H1 (cell line): Measurements from ENCODE around the gene TEAD3. TPM values are rescaled to one million over a fixed set of nuclear protein-coding genes. Genes with fewer than 3 reads are reported as not detected.

Source experiments
- CTCF ChIA-PET: fragments of 300-600 bp; sonication (Branson Sonifier 250); formaldehyde crosslinking; loops from one replicate; lab custom pipeline; 2021; ENCODE audit not compliant: partially characterized antibody; lab: Charles Lee
- POLR2A ChIA-PET: fragments of 300-600 bp; sonication (Branson Sonifier 250); formaldehyde crosslinking; loops from one replicate; lab custom pipeline; 2021; ENCODE audit warnings: inconsistent platforms; ENCODE audit not compliant: partially characterized antibody; lab: Charles Lee
- DNase-seq, 2 experiments: peaks; one replicate each; pipeline versions ENCODE4 v3.0.0 to v3.0.0-alpha.2; 2010 to 2022; ENCODE audit warnings: low spot score in 2 of 2, low read depth in 1 of 2, mixed read lengths in 1 of 2
- FAIRE-seq: peaks from 2 replicates; lab custom pipeline; 2011; peaks lifted over from hg19 to GRCh38; lab: Jason Lieb, UNC
- H2AFZ ChIP-seq: 2 replicates; pipeline ENCODE4 v1.8.1; 2012; ENCODE audit warnings: low read length, inconsistent platforms
- H2AK5ac ChIP-seq: 2 replicates; pipeline ENCODE4 v1.6.1; 2013; ENCODE audit warnings: low read depth, low read length
- H2BK120ac ChIP-seq: replicated peaks from 2 replicates; pipeline ENCODE3; 2013; ENCODE audit warnings: low read depth, low read length, inconsistent platforms
- H2BK12ac ChIP-seq: 2 replicates; pipeline ENCODE4 v1.6.1; 2013; ENCODE audit warnings: low read depth, low read length
- H2BK15ac ChIP-seq: 2 replicates; pipeline ENCODE4 v1.6.1; 2013; ENCODE audit warnings: low read length
- H2BK20ac ChIP-seq: 2 replicates; pipeline ENCODE4 v1.6.1; 2013; ENCODE audit warnings: low read length
- H2BK5ac ChIP-seq: 2 replicates; pipeline ENCODE4 v1.6.1; 2013; ENCODE audit warnings: low read depth, low read length
- H3K14ac ChIP-seq: 2 replicates; pipeline ENCODE4 v1.6.1; 2013; ENCODE audit warnings: inconsistent platforms; ENCODE audit not compliant: insufficient read length
- H3K18ac ChIP-seq: 2 replicates; pipeline ENCODE4 v1.6.1; 2013; ENCODE audit warnings: low read length; ENCODE audit errors: extremely low read depth
- H3K23ac ChIP-seq: 2 replicates; pipeline ENCODE4 v1.6.1; 2013; ENCODE audit warnings: inconsistent platforms; ENCODE audit not compliant: insufficient read length
- H3K23me2 ChIP-seq: 2 replicates; pipeline ENCODE4 v1.6.1; 2013; ENCODE audit warnings: low read depth, low read length
- H3K27ac ChIP-seq: 2 replicates; pipeline ENCODE4 v1.6.1; 2011; ENCODE audit warnings: low read depth, low read length, inconsistent platforms
- H3K27me3 ChIP-seq, 4 experiments: replicated peaks in 1 of 4; 1 replicate in 1 of 4; 2 replicates in 3 of 4; pipeline versions ENCODE4 v1.6.1 to v1.8.1; 2011 to 2013; ENCODE audit warnings: low read length in 3 of 4, mild to moderate bottlenecking in 3 of 4, inconsistent platforms in 2 of 4, mixed read lengths in 2 of 4, moderate library complexity in 1 of 4; ENCODE audit not compliant: control insufficient read depth in 3 of 4, insufficient read depth in 3 of 4; ENCODE audit errors: extremely low read depth in 1 of 4
- H3K36me3 ChIP-seq, 4 experiments: 2 replicates each; pipeline versions ENCODE4 v1.6.1 to v1.8.1; 2011 to 2013; ENCODE audit warnings: mild to moderate bottlenecking in 4 of 4, low read length in 3 of 4, moderate library complexity in 2 of 4, control low read depth in 1 of 4, inconsistent platforms in 1 of 4; ENCODE audit not compliant: insufficient read depth in 4 of 4, control insufficient read depth in 2 of 4
- H3K4ac ChIP-seq: replicated peaks from 2 replicates; pipeline ENCODE3; 2013; ENCODE audit warnings: low read length, low read depth, mixed read lengths, inconsistent platforms; ENCODE audit not compliant: insufficient read length
- H3K4me1 ChIP-seq, 4 experiments: replicated peaks in 1 of 4; 1 replicate in 1 of 4; 2 replicates in 3 of 4; pipeline versions ENCODE4 v1.6.1 to v1.8.1; 2011 to 2013; ENCODE audit warnings: low read length in 3 of 4, inconsistent platforms in 2 of 4, mixed read lengths in 1 of 4; ENCODE audit not compliant: insufficient read depth in 4 of 4, control insufficient read depth in 3 of 4
- H3K4me2 ChIP-seq, 2 experiments: 2 replicates each; pipeline versions ENCODE4 v1.6.1 to v1.8.1; 2011 to 2013; ENCODE audit warnings: low read depth in 2 of 2, low read length in 2 of 2, control low read depth in 1 of 2, inconsistent platforms in 1 of 2, mild to moderate bottlenecking in 1 of 2; ENCODE audit not compliant: insufficient read depth in 1 of 2
- H3K4me3 ChIP-seq, 4 experiments: fragments of 200-600, 300-600 bp in 1 of 4; sonication (generic), shearing (Covaris generic), sonication (Bioruptor Twin) in 1 of 4; 2 replicates each; pipeline versions ENCODE4 v1.5.1 to v1.8.1; 2011 to 2016; ENCODE audit warnings: low read length in 4 of 4, low read depth in 3 of 4, control low read depth in 2 of 4, inconsistent platforms in 2 of 4, mild to moderate bottlenecking in 2 of 4, mixed read lengths in 1 of 4, moderate library complexity in 1 of 4; ENCODE audit not compliant: insufficient read depth in 2 of 4; ENCODE audit errors: extremely low read depth in 1 of 4
- H3K56ac ChIP-seq: replicated peaks from 2 replicates; pipeline ENCODE3; 2013; ENCODE audit warnings: low read depth, mild to moderate bottlenecking, mixed read lengths, low read length, inconsistent platforms; ENCODE audit not compliant: insufficient read length
- H3K79me1 ChIP-seq: 2 replicates; pipeline ENCODE4 v1.6.1; 2013; ENCODE audit warnings: low read depth, low read length, control low read depth
- H3K79me2 ChIP-seq, 2 experiments: 2 replicates each; pipeline versions ENCODE4 v1.6.1 to v1.8.1; 2012 to 2013; ENCODE audit warnings: low read length in 2 of 2, mild to moderate bottlenecking in 2 of 2, inconsistent platforms in 1 of 2; ENCODE audit not compliant: insufficient read depth in 2 of 2, control insufficient read depth in 1 of 2
- H3K9ac ChIP-seq, 4 experiments: replicated peaks in 1 of 4; 1 replicate in 1 of 4; 2 replicates in 3 of 4; pipeline versions ENCODE4 v1.6.1 to v1.8.1; 2011 to 2013; ENCODE audit warnings: low read depth in 3 of 4, low read length in 3 of 4, control low read depth in 2 of 4, mild to moderate bottlenecking in 2 of 4, moderate library complexity in 2 of 4, inconsistent platforms in 1 of 4; ENCODE audit errors: extremely low read depth in 1 of 4
- H3K9me3 ChIP-seq, 2 experiments: 2 replicates each; pipeline versions ENCODE4 v1.6.1 to v1.8.1; 2012 to 2013; ENCODE audit warnings: mild to moderate bottlenecking in 2 of 2, moderate library complexity in 2 of 2, control low read depth in 1 of 2, inconsistent platforms in 1 of 2, low read depth in 1 of 2, low read length in 1 of 2, mixed read lengths in 1 of 2; ENCODE audit not compliant: insufficient read depth in 2 of 2
- H4K20me1 ChIP-seq, 2 experiments: replicated peaks in 1 of 2; 2 replicates each; pipeline versions ENCODE3 to v1.8.1; 2011 to 2013; ENCODE audit warnings: inconsistent platforms in 2 of 2, low read length in 2 of 2, mild to moderate bottlenecking in 1 of 2; ENCODE audit not compliant: insufficient read depth in 2 of 2, control insufficient read depth in 1 of 2
- H4K5ac ChIP-seq: 2 replicates; pipeline ENCODE4 v1.6.1; 2013; ENCODE audit warnings: low read length, low read depth, mixed read lengths, inconsistent platforms; ENCODE audit not compliant: insufficient read length
- H4K8ac ChIP-seq: 2 replicates; pipeline ENCODE4 v1.8.0; 2013; ENCODE audit warnings: mild to moderate bottlenecking, moderate library complexity, low read length, inconsistent platforms; ENCODE audit not compliant: insufficient read depth; ENCODE audit errors: extremely low read depth
- H4K91ac ChIP-seq: replicated peaks from 2 replicates; pipeline ENCODE3; 2013; ENCODE audit warnings: low read length, mixed read lengths, inconsistent platforms; ENCODE audit not compliant: insufficient read length
- CREB1 ChIP-seq: IDR thresholded peaks from 2 replicates; pipeline ENCODE4 v1.6.1; 2012; ENCODE audit warnings: inconsistent platforms
- GABPA ChIP-seq: IDR thresholded peaks from 2 replicates; pipeline ENCODE4 v1.6.1; 2011; ENCODE audit warnings: mild to moderate bottlenecking, low read length, moderate library complexity, borderline replicate concordance; ENCODE audit not compliant: insufficient read depth
- POLR2A ChIP-seq, 2 experiments: IDR thresholded peaks; 1 replicate in 1 of 2; 2 replicates in 1 of 2; pipeline ENCODE4 v1.6.1; 2011; ENCODE audit warnings: low read depth in 2 of 2, low read length in 2 of 2, mild to moderate bottlenecking in 2 of 2; ENCODE audit errors: control extremely low read depth in 1 of 2
- POLR2AphosphoS5 ChIP-seq: IDR thresholded peaks from 2 replicates; pipeline ENCODE4 v1.6.1; 2011; ENCODE audit warnings: low read depth, low read length
- SIN3A ChIP-seq, 2 experiments: IDR thresholded peaks in 1 of 2; conservative IDR thresholded peaks in 1 of 2; 2 replicates each; pipeline ENCODE4 v1.6.1; 2011 to 2012; ENCODE audit warnings: low read length in 2 of 2, improper control_type of control experiment in 1 of 2, low read depth in 1 of 2, mild to moderate bottlenecking in 1 of 2
- TCF12 ChIP-seq: IDR thresholded peaks from 2 replicates; pipeline ENCODE4 v1.6.1; 2011; ENCODE audit warnings: low read depth, mild to moderate bottlenecking, low read length
- ZNF274 ChIP-seq: IDR thresholded peaks from 2 replicates; pipeline ENCODE4 v1.7.0; 2012; ENCODE audit warnings: low read length, borderline replicate concordance; ENCODE audit errors: extremely low read depth
- WGBS, 2 experiments: shearing (Covaris generic) in 1 of 2; methylation state at CpG; one replicate each; pipeline versions ENCODE4 v1.1.6 to v1.1.7; 2013 to 2015; ENCODE audit warnings: low lambda C conversion rate in 2 of 2, mixed read lengths in 2 of 2, inconsistent platforms in 1 of 2, low coverage in 1 of 2, missing lambda C conversion rate in 1 of 2; ENCODE audit not compliant: insufficient replicate concordance in 2 of 2, insufficient coverage in 1 of 2, insufficient read length in 1 of 2; ENCODE audit errors: extremely low coverage in 1 of 2, missing lambda C conversion rate in 1 of 2; 5-methylcytosine and 5-hydroxymethylcytosine counted together
- polyA plus RNA-seq, 7 experiments: library from polyadenylated mRNA; depleted of rRNA in 3 of 7; stranded (reverse) in 5 of 7; unstranded in 2 of 7; fragments of >200 nt in 5 of 7; fragments of 200-250 nt in 2 of 7; gene quantifications; 1 replicate in 5 of 7; 2 replicates in 1 of 7; 4 replicates in 1 of 7; pipeline versions ENCODE4 v1.2.1 to v1.2.3, GENCODE V29; 2011 to 2013; ENCODE audit warnings: missing spikeins in 2 of 7, mixed read lengths in 2 of 7
- total RNA-seq: library from RNA; stranded (reverse); fragmentation: NEBNext Ultra II Directional; extraction: Animal tissue kit (Norgen Biotek cat#: 25700); gene quantifications from 2 replicates; pipeline ENCODE4 v1.2.1, GENCODE V29; 2021
- TF ChIP-seq, protein P1 (sequence below): IDR thresholded peaks from 2 replicates; pipeline ENCODE4 v1.6.1; 2012; ENCODE audit warnings: inconsistent platforms

TEAD3 gene
- total and polyA plus RNA-seq, 2 of the 8 experiments (the other 6 are each of a cell fraction or from before 2014, with no cell fraction given) = 20.1 to 28.7 TPM

DNA sequence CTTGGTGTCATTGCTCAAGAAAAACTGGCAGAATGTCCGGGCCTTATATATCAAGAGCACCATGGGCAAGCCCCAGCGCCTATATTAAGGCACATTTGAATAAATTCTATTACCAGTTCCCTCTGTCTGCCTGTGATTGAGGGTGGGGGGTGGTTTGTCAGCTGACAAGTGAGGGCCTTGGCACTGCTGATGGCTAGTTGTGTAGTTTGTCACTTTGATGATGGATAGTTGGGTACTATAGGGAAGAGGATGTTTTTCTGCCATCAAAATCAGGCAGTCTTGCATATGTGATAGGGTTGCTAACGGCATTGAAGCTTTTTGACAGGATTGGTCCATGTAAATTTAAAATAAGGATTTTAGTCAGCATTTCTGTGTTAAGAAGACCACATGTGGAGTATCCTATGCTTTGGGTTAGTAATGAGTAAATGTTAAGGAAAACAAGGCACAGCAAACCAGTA lies 26.2 kb downstream of the TEAD3 start:
- DNase-seq (no peak), FAIRE-seq (no peak)
- H3K4me1 ChIP-seq = peaks cover 0 to 8% (median 5%) of the 10 kb centered on the region in 4 experiments; a peak in 6 of 7 replicates
- TF ChIP-seq POLR2A (IDR thresholded peaks at IDR 0.05; ENCODE audit: control extremely low read depth in 1 of 2, low read depth in 2 of 2, low read length in 2 of 2) (peak in 1 of 2 experiments; percentile 77; a peak in 1 of 3 replicates), ZNF274 (no peak), TCF12 (no peak), CREB1 (no peak), SIN3A (conservative IDR thresholded peaks at IDR 0.05 in 1 of 2, IDR thresholded peaks at IDR 0.05 in 1 of 2; ENCODE audit: low read depth in 1 of 2, low read length in 2 of 2) (0 out of 4 replicates have a peak, but pooled peaks of 1 of the 2 experiments have one; percentile 15), POLR2AphosphoS5 (peak; percentile 73; the same call in 1 of the 2 replicates), GABPA (no peak)
- TF ChIP-seq, protein P1, sequence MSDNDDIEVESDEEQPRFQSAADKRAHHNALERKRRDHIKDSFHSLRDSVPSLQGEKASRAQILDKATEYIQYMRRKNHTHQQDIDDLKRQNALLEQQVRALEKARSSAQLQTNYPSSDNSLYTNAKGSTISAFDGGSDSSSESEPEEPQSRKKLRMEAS = no peak
- no peak overlapping the region for H2BK5ac ChIP-seq
- H4K20me1 ChIP-seq = peaks cover 32 to 33% of the 10 kb centered on the region in 2 experiments
- no peak overlapping the region for H2BK12ac ChIP-seq
- H3K27me3 ChIP-seq = no peaks in the 10 kb centered on the region; a peak in 1 of 7 replicates
- no peak overlapping the region for H3K9ac ChIP-seq
- H4K8ac ChIP-seq = no peak overlapping the region
- no peak overlapping the region for H4K5ac ChIP-seq
- H3K79me2 ChIP-seq = peaks cover 14 to 30% of the 10 kb centered on the region in 2 experiments
- peaks cover 13% of the 10 kb centered on the region for H3K23me2 ChIP-seq
- H3K27ac ChIP-seq = no peak overlapping the region
- no peak overlapping the region for H4K91ac ChIP-seq
- no peak overlapping the region for H3K23ac ChIP-seq
- no peak overlapping the region for H2AFZ ChIP-seq
- H3K4ac ChIP-seq = no peak overlapping the region
- CTCF ChIA-PET = interaction anchor here (1.0 to 2.6 kb wide), 4 partner anchors 11 to 266 kb away, joined by 4 to 16 read pairs (median 5); partner anchors contain the start of gene TEAD3
- peaks cover 24 to 58% (median 31%) of the 10 kb centered on the region in 4 experiments for H3K36me3 ChIP-seq
- H2BK15ac ChIP-seq = no peak overlapping the region
- H2BK120ac ChIP-seq = no peak overlapping the region
- no peaks in the 10 kb centered on the region; a peak in 1 of 4 replicates for H3K9me3 ChIP-seq
- peak overlapping the region; percentile 86 to 99 (median 92); a peak in 5 of 8 replicates for H3K4me3 ChIP-seq
- 81% methylated on average over 3 of the region's 3 CpGs; no CpG with 5 or more reads in 1 of the 2 experiments for WGBS, 2 experiments
- no peak overlapping the region for H3K18ac ChIP-seq
- H3K4me2 ChIP-seq = peak overlapping the region; percentile 98 to 99
- H2BK20ac ChIP-seq = no peak overlapping the region
- H3K14ac ChIP-seq = no peak overlapping the region
- H2AK5ac ChIP-seq = no peak overlapping the region
- POLR2A ChIA-PET = interaction anchor here (0.6 to 30.9 kb wide), 11 partner anchors 17 to 212 kb away, joined by 3 to 1319 read pairs (median 4); partner anchors contain the start of genes FANCE, PPARD, TEAD3 and ZNF76
- H3K79me1 ChIP-seq = peaks cover 4% of the 10 kb centered on the region; the same call in 1 of the 2 replicates
- no peak overlapping the region for H3K56ac ChIP-seq
